ENCODE measurements around the gene AP5B1.

Gene AP5B1

DNA sequence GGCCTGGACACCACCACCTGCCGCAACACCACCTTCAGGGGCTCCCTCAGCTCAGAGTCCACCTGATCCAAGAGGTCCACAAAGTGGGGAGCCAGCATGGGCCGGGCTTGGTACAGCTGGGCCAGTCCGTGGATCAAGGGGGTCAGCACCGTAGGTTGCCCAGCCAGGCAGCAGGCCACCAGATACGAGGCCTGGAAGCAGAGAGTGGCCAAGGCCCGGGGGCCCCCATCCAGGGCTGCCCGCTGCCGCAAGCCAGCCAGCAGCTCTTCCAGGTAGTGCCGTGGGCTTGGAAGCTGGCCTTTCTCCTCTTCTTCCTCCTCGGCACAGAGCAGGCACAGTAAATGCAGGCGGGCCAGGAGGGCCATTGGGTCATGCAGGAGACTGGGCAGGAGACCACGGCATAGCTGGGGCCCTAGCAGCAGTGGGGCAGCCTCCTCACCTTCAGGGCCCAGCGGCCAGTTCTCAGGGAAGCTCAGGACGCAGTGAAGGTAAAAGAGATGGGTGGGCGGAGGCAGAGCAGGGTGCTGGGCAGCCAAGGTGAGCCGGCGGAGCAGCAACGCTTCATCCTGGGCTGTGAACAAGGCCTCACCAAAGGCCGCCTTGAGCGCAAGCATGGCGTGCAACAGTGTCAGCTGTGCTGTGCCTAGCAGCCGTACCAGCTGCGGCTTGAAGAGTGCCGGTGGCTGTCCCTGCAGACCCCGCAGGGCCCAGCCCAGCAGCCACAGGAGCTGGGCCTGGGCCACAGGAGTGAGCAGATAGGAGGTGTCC, 1.7 kb downstream of the AP5B1 start:
- no peak for DNase-seq (ENCODE audit: low read depth)
- peak overlapping the region; percentile 82 for H3K4me3 ChIP-seq (ENCODE audit: low read depth, low read length)
- TF ChIP-seq, protein P1, sequence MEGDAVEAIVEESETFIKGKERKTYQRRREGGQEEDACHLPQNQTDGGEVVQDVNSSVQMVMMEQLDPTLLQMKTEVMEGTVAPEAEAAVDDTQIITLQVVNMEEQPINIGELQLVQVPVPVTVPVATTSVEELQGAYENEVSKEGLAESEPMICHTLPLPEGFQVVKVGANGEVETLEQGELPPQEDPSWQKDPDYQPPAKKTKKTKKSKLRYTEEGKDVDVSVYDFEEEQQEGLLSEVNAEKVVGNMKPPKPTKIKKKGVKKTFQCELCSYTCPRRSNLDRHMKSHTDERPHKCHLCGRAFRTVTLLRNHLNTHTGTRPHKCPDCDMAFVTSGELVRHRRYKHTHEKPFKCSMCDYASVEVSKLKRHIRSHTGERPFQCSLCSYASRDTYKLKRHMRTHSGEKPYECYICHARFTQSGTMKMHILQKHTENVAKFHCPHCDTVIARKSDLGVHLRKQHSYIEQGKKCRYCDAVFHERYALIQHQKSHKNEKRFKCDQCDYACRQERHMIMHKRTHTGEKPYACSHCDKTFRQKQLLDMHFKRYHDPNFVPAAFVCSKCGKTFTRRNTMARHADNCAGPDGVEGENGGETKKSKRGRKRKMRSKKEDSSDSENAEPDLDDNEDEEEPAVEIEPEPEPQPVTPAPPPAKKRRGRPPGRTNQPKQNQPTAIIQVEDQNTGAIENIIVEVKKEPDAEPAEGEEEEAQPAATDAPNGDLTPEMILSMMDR (IDR thresholded peaks at IDR 0.05; ENCODE audit: control insufficient read depth, extremely low read depth, insufficient read depth) = no peak

DNA sequence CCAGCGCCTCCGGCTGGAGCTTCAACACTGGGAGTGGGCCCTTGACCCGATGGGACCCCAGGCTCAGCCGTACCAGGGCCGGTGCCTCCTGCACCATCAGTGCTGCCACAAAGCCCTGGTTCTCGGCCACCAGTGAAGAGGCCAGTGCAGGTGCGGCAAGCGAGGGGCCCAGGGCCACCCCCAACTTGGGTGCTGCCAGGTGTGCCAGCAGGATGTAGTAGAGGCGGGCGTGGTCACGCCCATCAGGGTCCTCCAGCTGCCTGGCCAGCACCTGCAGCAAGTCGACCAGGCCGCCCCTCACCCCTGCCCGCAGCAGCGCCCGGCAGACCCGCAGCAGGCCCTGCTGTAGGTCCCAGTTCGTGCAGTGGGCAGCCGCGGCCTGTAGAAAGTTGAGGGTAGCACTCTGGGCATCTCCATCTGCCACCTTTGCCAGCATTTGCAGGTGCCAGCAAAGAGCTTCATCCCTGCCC, 2.3 kb downstream of the AP5B1 start:
- TF ChIP-seq, protein P1 (IDR thresholded peaks at IDR 0.05; ENCODE audit: control insufficient read depth, extremely low read depth, insufficient read depth) = no peak
- DNase-seq (ENCODE audit: low read depth) = no peak
- H3K4me3 ChIP-seq (ENCODE audit: low read depth, low read length) = no peak overlapping the region

DNA sequence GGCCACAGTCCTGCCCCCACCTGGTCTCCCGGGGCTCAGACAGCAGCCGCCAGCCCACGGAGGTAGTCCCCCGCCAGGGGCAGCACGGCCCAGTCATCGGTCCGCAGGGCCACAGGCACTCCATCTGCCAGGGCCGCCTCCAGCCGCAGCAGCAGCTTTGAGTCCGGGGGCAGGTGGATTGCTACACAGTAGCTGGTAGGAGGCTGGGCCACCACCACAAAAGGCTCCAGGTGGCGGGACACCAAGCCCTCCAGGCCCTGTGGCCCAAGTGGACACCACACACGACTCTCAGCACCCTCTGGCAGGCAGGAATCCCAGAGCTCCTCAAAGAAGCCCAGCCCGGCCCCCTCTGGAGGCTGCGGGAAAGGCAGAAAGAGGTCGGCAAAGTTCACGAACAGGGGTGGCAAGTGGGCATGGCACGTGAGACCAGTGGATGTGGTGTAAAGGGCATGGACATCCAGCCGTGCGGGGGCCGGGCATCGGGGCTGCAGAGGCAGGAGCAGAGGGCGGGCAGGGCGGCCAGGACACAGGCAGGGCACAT, 2.9 kb downstream of the AP5B1 start:
- TF ChIP-seq, protein P1 (IDR thresholded peaks at IDR 0.05; ENCODE audit: control insufficient read depth, extremely low read depth, insufficient read depth) = no peak
- DNase-seq (ENCODE audit: low read depth) = no peak
- no peak overlapping the region for H3K4me3 ChIP-seq (ENCODE audit: low read depth, low read length)

DNA sequence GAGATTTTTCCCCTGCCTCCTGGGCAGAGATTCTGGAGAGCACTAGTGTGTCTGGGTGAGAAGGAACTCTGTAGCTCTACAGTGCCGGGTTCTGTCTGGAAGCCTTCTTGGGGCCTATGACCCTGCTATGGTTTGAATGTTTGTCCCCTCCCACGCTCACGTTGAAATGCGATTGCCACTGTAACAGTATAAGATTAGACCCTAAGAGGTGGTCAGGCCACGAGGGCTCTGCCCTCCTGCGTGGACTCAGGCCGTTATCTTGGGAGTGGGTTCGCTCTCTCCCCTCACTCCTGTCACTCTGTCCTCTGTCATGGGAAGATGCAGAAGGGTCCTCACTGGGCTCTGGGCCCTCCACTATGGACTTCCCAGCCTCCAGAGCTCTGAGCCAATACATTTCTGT, 3.5 kb downstream of the AP5B1 start:
- TF ChIP-seq, protein P1 (IDR thresholded peaks at IDR 0.05; ENCODE audit: control insufficient read depth, extremely low read depth, insufficient read depth) = no peak
- H3K4me3 ChIP-seq (ENCODE audit: low read depth, low read length) = no peak overlapping the region
- DNase-seq (ENCODE audit: low read depth) = no peak

DNA sequence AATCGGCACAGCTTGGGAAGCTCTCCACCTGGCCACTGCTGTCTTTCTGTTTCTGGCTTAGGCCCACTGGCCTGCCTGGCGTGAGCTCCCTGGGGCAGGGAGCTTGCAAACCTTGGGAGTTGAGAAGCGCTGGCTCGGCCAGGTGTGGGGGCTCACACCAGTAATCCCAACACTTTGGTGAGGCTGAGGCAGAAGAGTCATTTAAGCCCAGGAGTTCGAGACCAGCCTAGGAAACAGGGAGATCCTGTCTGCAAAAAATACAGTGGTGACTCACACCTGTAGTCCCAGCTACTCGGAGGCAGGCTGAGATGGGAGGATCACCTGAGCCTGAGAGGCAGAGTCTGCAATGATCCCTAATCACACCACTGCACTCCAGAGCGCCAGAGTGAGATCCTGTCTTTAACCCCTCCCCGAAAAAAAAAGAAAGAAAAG, 4.0 kb downstream of the AP5B1 start:
- no peak overlapping the region for H3K4me3 ChIP-seq (ENCODE audit: low read depth, low read length)
- TF ChIP-seq, protein P1 (IDR thresholded peaks at IDR 0.05; ENCODE audit: control insufficient read depth, extremely low read depth, insufficient read depth) = no peak
- no peak for DNase-seq (ENCODE audit: low read depth)

DNA sequence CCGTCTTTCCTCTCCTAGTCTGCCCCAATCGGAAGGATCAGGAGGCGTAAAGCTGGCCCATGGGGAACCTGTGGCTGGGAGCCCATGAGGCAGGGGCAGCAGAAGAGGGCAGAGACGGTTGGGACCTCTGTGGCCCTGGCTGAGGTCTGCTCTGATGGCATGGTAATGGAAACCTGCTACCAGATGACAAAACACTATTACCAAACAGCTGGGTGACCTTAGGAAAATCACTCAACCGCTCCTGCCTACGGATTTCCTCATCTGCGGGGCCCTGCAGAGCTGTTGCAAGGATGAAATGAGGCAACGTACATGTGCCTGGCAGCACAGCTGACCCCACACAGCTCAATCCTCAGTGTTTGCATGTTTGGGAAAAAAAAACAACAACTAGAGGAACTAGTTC, 4.6 kb downstream of the AP5B1 start:
- DNase-seq (ENCODE audit: low read depth) = no peak
- no peak overlapping the region for H3K4me3 ChIP-seq (ENCODE audit: low read depth, low read length)
- TF ChIP-seq, protein P1 (IDR thresholded peaks at IDR 0.05; ENCODE audit: control insufficient read depth, extremely low read depth, insufficient read depth) = no peak
